ENCODE measurements around the gene PRR19.

PRR19 gene

DNA sequence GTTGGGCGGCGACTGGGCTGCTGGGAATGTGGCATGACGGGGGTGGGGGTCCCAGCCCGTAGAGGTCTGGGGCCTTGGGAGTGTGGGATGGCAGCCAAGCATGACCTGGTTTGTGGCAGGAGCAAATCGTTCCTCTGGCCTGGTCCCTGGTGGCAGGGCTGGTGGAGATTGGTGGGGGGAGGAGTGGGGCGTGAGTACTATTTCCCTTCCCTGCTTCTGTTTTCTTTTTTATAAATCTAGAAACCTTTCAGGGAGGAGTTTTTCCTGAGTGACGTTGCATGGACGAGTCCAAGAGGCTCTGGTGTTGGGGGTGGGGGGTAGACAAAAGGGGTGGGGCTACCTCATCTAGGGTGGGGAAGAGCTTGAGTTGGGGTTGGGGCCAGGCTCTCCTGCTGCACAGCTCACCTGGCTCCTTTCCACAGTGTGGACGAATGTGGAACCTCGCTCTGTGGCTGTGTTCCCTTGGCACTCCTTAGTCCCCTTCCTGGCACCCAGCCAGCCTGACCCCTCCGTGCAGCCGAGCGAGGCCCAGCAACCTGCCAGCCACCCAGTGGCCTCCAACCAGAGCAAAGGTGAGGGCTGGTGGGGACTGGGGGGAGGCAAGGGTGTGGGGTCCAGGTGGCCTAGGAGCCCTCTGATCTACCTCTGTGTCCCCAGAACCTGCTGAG, 15.4 kb upstream of the PRR19 start:
- DNase-seq (ENCODE audit: insufficient read length, low spot score) (no peak), FAIRE-seq (no peak)
- TF ChIP-seq, protein P1, sequence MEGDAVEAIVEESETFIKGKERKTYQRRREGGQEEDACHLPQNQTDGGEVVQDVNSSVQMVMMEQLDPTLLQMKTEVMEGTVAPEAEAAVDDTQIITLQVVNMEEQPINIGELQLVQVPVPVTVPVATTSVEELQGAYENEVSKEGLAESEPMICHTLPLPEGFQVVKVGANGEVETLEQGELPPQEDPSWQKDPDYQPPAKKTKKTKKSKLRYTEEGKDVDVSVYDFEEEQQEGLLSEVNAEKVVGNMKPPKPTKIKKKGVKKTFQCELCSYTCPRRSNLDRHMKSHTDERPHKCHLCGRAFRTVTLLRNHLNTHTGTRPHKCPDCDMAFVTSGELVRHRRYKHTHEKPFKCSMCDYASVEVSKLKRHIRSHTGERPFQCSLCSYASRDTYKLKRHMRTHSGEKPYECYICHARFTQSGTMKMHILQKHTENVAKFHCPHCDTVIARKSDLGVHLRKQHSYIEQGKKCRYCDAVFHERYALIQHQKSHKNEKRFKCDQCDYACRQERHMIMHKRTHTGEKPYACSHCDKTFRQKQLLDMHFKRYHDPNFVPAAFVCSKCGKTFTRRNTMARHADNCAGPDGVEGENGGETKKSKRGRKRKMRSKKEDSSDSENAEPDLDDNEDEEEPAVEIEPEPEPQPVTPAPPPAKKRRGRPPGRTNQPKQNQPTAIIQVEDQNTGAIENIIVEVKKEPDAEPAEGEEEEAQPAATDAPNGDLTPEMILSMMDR (IDR thresholded peaks at IDR 0.05; ENCODE audit: insufficient read depth, missing control alignments) = no peak

DNA sequence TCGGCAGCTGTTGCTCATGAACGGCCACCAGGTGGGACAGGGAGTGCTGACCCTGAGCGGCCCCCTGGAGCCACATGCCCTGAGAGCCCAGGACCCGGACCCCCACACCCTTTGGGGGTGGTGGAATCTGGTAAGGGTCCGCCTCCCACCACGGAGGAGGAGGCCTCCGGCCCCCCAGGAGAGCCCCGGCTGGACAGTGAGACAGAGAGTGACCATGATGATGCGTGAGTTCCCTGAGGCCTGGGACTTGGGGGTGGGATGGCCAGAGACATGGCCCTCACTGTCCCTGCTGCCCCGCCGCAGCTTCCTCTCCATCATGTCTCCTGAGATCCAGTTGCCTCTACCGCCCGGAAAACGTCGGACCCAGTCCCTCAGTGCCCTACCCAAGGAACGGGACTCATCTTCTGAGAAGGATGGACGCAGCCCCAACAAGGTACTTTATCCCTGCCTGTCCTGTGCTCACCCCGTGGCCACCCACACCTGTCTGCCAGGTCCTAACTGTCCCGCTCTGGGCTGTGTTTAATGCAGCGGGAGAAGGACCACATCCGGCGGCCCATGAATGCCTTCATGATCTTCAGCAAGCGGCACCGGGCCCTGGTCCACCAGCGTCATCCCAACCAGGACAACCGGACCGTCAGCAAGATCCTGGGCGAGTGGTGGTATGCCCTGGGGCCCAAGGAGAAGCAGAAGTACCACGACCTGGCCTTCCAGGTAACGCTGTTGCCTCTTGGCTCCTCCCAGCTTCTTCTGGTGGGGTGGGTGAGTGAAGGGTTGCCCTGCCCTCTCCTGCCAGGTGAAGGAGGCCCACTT, 14.7 kb upstream of the PRR19 start:
- TF ChIP-seq, protein P1 (IDR thresholded peaks at IDR 0.05; ENCODE audit: insufficient read depth, missing control alignments) = no peak
- no peak for DNase-seq (ENCODE audit: insufficient read length, low spot score)
- FAIRE-seq = no peak

DNA sequence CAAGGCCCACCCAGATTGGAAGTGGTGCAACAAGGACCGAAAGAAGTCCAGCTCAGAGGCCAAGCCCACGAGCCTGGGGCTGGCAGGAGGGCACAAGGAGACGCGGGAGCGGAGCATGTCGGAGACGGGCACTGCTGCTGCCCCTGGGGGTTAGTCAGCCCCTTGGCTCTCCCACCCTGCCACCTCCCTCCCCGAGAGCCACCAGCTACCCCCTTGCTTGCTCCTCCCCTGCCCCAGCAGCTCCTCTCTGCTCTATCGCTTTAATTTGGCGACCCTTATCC, 14.2 kb upstream of the PRR19 start:
- FAIRE-seq = no peak
- DNase-seq (ENCODE audit: insufficient read length, low spot score) = no peak
- TF ChIP-seq, protein P1 (IDR thresholded peaks at IDR 0.05; ENCODE audit: insufficient read depth, missing control alignments) = no peak

DNA sequence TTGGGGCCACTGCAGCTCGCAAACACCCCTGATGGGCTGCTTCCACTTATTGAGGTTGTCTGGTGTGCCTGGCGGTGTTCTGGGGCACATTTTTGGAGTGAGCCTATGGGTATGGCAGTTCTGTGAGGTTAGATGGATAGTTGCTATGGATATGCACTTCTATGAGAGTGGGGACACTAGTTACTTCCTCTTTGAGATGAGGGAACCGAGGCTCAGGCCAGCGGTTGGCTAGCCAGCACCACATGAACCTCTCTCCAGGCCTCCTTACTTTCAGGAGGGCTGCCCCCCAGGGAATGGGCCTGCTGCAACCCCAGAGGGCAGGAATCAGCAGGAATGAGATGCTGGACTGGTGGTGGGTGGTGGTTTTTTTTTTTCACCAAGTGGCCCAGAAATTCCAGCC, 13.5 kb upstream of the PRR19 start:
- TF ChIP-seq, protein P1 (IDR thresholded peaks at IDR 0.05; ENCODE audit: insufficient read depth, missing control alignments) = no peak
- DNase-seq (ENCODE audit: insufficient read length, low spot score) (no peak), FAIRE-seq (no peak)

DNA sequence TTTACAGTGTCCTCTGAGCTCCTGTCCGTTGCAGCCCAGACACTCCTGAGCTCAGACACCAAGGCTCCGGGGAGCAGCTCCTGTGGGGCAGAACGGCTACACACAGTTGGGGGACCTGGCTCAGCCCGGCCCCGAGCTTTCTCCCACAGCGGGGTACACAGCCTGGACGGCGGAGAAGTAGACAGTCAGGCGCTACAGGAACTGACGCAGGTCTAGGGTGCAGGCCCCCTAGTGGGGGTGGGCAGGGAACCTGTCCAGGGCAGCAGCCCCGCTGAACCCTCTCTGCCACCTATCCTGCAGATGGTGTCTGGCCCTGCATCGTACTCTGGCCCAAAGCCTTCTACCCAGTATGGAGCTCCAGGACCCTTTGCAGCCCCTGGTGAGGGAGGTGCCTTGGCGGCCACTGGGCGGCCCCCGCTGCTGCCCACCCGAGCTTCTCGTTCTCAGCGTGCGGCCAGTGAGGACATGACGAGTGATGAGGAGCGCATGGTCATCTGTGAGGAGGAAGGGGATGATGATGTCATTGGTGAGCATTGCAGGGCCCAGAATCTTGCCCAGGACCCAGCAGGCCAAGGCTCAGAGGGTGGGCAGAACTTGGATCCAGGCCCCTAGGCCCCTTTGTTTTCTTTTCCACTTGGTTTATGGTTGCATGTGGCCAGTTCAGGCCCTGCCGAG, 12.9 kb upstream of the PRR19 start:
- DNase-seq (ENCODE audit: insufficient read length, low spot score) = no peak
- no peak for FAIRE-seq
- TF ChIP-seq, protein P1 (IDR thresholded peaks at IDR 0.05; ENCODE audit: insufficient read depth, missing control alignments) = no peak

DNA sequence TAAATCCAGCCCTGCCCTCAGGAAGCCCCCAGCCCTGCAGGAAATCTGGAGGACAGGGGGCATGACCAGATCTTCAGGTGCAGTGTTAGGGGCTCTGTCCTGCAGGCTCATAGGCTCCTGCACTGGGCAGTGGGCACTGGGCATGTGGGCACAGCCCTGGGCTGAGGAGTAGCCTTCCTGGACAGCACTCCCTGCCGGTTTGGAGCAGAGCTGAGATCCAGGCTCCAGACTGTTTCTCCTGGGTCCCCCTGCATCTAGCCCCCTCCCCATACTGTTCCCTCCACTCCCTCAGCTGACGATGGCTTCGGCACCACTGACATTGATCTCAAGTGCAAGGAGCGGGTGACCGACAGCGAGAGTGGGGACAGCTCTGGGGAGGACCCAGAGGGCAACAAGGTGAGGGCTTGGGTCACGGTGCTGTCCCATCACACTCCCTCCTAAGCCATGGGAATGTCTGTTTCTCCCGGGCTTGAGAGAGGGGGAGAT, 12.3 kb upstream of the PRR19 start:
- no peak for DNase-seq (ENCODE audit: insufficient read length, low spot score)
- TF ChIP-seq, protein P1 (IDR thresholded peaks at IDR 0.05; ENCODE audit: insufficient read depth, missing control alignments) = no peak
- no peak for FAIRE-seq

Measured in D721Med (cell line).